SKM-1 (cell line): ENCODE results near the gene PLA2G2D.
"Not testable (repeated sequence)": the region's sequence is repeated elsewhere in the genome, so short reads cannot be mapped to it uniquely, and the experiment has no call there.

Experiments
- DNase-seq: peaks from one replicate; lab custom pipeline; 2025; ENCODE audit not compliant: unreplicated experiment; lab: John Stamatoyannopoulos, UW

PLA2G2D gene

GRCh38 chr1:20143318-20143717, 24.0 kb upstream of the PLA2G2D start:
- DNase-seq: no peak

- no peak for DNase-seq
Observed at GRCh38 chr1:20142001-20142710, 22.8 kb upstream of the PLA2G2D start.

- no peak for DNase-seq
Observed at GRCh38 chr1:20141466-20141865, 22.1 kb upstream of the PLA2G2D start.

GRCh38 chr1:20141001-20141400, 21.7 kb upstream of the PLA2G2D start:
- no peak for DNase-seq

GRCh38 chr1:20139776-20140612, 20.7 kb upstream of the PLA2G2D start:
- DNase-seq: no peak

GRCh38 chr1:20138961-20139550, 19.7 kb upstream of the PLA2G2D start, which contains the start of gene PLA2G2F:
TSS of gene PLA2G2F (plus strand) at chr1:20139323. CDS start at chr1:20139428, 105 bp downstream.
- no peak for DNase-seq

GRCh38 chr1:20138346-20138745, 19.0 kb upstream of the PLA2G2D start:
- DNase-seq: no peak

- DNase-seq: no peak
Observed at GRCh38 chr1:20137604-20138003, 18.3 kb upstream of the PLA2G2D start.

GRCh38 chr1:20137055-20137454, 17.7 kb upstream of the PLA2G2D start:
- no peak for DNase-seq

GRCh38 chr1:20136249-20136648, 16.9 kb upstream of the PLA2G2D start:
- no peak for DNase-seq

GRCh38 chr1:20134995-20135394, 15.7 kb upstream of the PLA2G2D start:
- no peak for DNase-seq

- not testable (repeated sequence) for DNase-seq
Observed at GRCh38 chr1:20130518-20130917, 11.2 kb upstream of the PLA2G2D start.

GRCh38 chr1:20126806-20127440, 7.6 kb upstream of the PLA2G2D start:
- DNase-seq: no peak

- DNase-seq: no peak
Observed at GRCh38 chr1:20126041-20126805, 6.9 kb upstream of the PLA2G2D start.

- DNase-seq: no peak
Observed at GRCh38 chr1:20125100-20125499, 5.8 kb upstream of the PLA2G2D start.

GRCh38 chr1:20124456-20125057, 5.2 kb upstream of the PLA2G2D start:
- no peak for DNase-seq

- no peak for DNase-seq
Observed at GRCh38 chr1:20123722-20124455, 4.6 kb upstream of the PLA2G2D start.

GRCh38 chr1:20120796-20121195, 1.5 kb upstream of the PLA2G2D start:
- DNase-seq: no peak

GRCh38 chr1:20117236-20117635, 2.1 kb downstream of the PLA2G2D start:
- DNase-seq: no peak

- DNase-seq: no peak
Observed at GRCh38 chr1:20115916-20116315, 3.4 kb downstream of the PLA2G2D start.
